ENCODE measurements around the gene ITIH4.
A peak's percentile ranks its signal among the peaks of the same experiment; 100 is the strongest.
"Not testable (repeated sequence)": the region's sequence is repeated elsewhere in the genome, so short reads cannot be mapped to it uniquely, and the experiment has no call there.

The ITIH4 gene

GRCh38 chr3:52783211-52783555, 47.3 kb downstream of the ITIH4 start:
- DNase-seq (ENCODE audit: low read depth): no peak

- DNase-seq (ENCODE audit: low read depth): no peak
These were observed 47.9 kb downstream of the ITIH4 start for GRCh38 chr3:52782412-52783210.

- no peak for DNase-seq (ENCODE audit: low read depth)
These were observed 48.7 kb downstream of the ITIH4 start for GRCh38 chr3:52781741-52782140.

GRCh38 chr3:52779837-52780585, 50.5 kb downstream of the ITIH4 start:
- no peak for DNase-seq (ENCODE audit: low read depth)

GRCh38 chr3:52779011-52779836, 51.2 kb downstream of the ITIH4 start:
- DNase-seq (ENCODE audit: low read depth): no peak

GRCh38 chr3:52777959-52778805, 52.3 kb downstream of the ITIH4 start:
- no peak for DNase-seq (ENCODE audit: low read depth)

GRCh38 chr3:52777127-52777958, 53.1 kb downstream of the ITIH4 start, which contains the start of gene ITIH1:
Gene ITIH1 (plus strand): TSS chr3:52777599. CDS start chr3:52777616, 17 bp downstream.
- DNase-seq (ENCODE audit: low read depth): no peak

- not testable (repeated sequence) for DNase-seq (ENCODE audit: low read depth)
These were observed 54.0 kb downstream of the ITIH4 start for GRCh38 chr3:52776486-52776885.

- no peak for DNase-seq (ENCODE audit: low read depth)
These were observed 54.6 kb downstream of the ITIH4 start for GRCh38 chr3:52775877-52776276.

GRCh38 chr3:52774901-52775864, 55.3 kb downstream of the ITIH4 start:
- no peak for DNase-seq (ENCODE audit: low read depth)

GRCh38 chr3:52774066-52774713, 56.3 kb downstream of the ITIH4 start:
- no peak for DNase-seq (ENCODE audit: low read depth)

- DNase-seq (ENCODE audit: low read depth): no peak
These were observed 57.0 kb downstream of the ITIH4 start for GRCh38 chr3:52773361-52774065.

- no peak for DNase-seq (ENCODE audit: low read depth)
These were observed 58.8 kb downstream of the ITIH4 start for GRCh38 chr3:52771702-52772101.

GRCh38 chr3:52771334-52771681, 59.2 kb downstream of the ITIH4 start:
- no peak for DNase-seq (ENCODE audit: low read depth)

GRCh38 chr3:52770496-52771333, 59.8 kb downstream of the ITIH4 start, which contains the start of gene NEK4:
Gene NEK4 (minus strand): TSS chr3:52770940. CDS start chr3:52770746, 194 bp downstream.
- DNase-seq (ENCODE audit: low read depth): peak; percentile 77

GRCh38 chr3:52769786-52770455, 60.6 kb downstream of the ITIH4 start:
- no peak for DNase-seq (ENCODE audit: low read depth)

- no peak for DNase-seq (ENCODE audit: low read depth)
These were observed 67.0 kb downstream of the ITIH4 start for GRCh38 chr3:52763466-52763865.
